Osteoblast (primary cell): ENCODE results near the gene COLEC12. TPM values are rescaled to one million over a fixed set of nuclear protein-coding genes. Genes with fewer than 3 reads are reported as not detected.

ENCODE experiments used
- DNase-seq: peaks from one replicate; pipeline ENCODE4 v3.0.0; 2011; ENCODE audit warnings: low spot score, mixed read lengths; ENCODE audit not compliant: insufficient read length; ENCODE audit errors: missing footprints
- H2AFZ ChIP-seq: 2 replicates; pipeline ENCODE4 v1.6.0; 2011; ENCODE audit warnings: mild to moderate bottlenecking, low read length
- H3K27ac ChIP-seq: 2 replicates; pipeline ENCODE4 v1.5.1; 2011; ENCODE audit warnings: mild to moderate bottlenecking, low read depth, low read length, moderate library complexity
- H3K27me3 ChIP-seq: 2 replicates; pipeline ENCODE4 v1.6.0; 2012; ENCODE audit warnings: mild to moderate bottlenecking, control low read depth, inconsistent platforms, low read length, moderate library complexity; ENCODE audit not compliant: insufficient read depth
- H3K36me3 ChIP-seq: 2 replicates; pipeline ENCODE4 v1.5.1; 2011; ENCODE audit warnings: mild to moderate bottlenecking, low read length, control low read depth, moderate library complexity; ENCODE audit not compliant: insufficient read depth
- H3K4me1 ChIP-seq: 2 replicates; pipeline ENCODE4 v1.5.1; 2011; ENCODE audit warnings: mild to moderate bottlenecking, low read length, control low read depth, moderate library complexity; ENCODE audit not compliant: insufficient read depth
- H3K4me2 ChIP-seq: 2 replicates; pipeline ENCODE4 v1.6.0; 2011; ENCODE audit warnings: mild to moderate bottlenecking, low read length; ENCODE audit not compliant: insufficient read depth
- H3K4me3 ChIP-seq: fragments of 200-600 bp; sonication (generic); 3 replicates; pipeline ENCODE4 v1.5.1; 2012; ENCODE audit warnings: mild to moderate bottlenecking, low read length, inconsistent platforms; ENCODE audit not compliant: insufficient read depth
- H3K79me2 ChIP-seq: 2 replicates; pipeline ENCODE4 v1.6.0; 2012; ENCODE audit warnings: mild to moderate bottlenecking, low read length, control low read depth, inconsistent platforms; ENCODE audit not compliant: insufficient read depth
- H3K9me3 ChIP-seq: 2 replicates; pipeline ENCODE4 v1.5.1; 2011; ENCODE audit warnings: low read depth, low read length, control low read depth
- H4K20me1 ChIP-seq: 2 replicates; pipeline ENCODE4 v1.6.0; 2012; ENCODE audit warnings: mild to moderate bottlenecking, low read length, control low read depth; ENCODE audit not compliant: insufficient read depth
- CTCF ChIP-seq: IDR thresholded peaks from 2 replicates; pipeline ENCODE4 v1.5.1; 2011; ENCODE audit warnings: mild to moderate bottlenecking, low read depth, low read length, moderate library complexity; ENCODE audit errors: extremely low read depth
- total RNA-seq: library from RNA; depleted of rRNA; stranded (reverse); fragments of >200 nt; gene quantifications from 2 replicates; pipeline ENCODE4 v1.2.3, GENCODE V29; 2012

The COLEC12 gene
- total RNA-seq, 1 donor = 38.0 TPM

GRCh38 chr18:513826-514530 lies 13.5 kb upstream of the COLEC12 start:
- Histone ChIP-seq H3K4me3 (no peak overlapping the region), H3K79me2 (no peaks in the 10 kb centered on the region), H3K9me3 (no peaks in the 10 kb centered on the region), H3K4me2 (no peak overlapping the region), H4K20me1 (no peaks in the 10 kb centered on the region), H2AFZ (no peak overlapping the region), H3K36me3 (no peaks in the 10 kb centered on the region), H3K4me1 (peaks cover 11% of the 10 kb centered on the region), H3K27me3 (peaks cover 3% of the 10 kb centered on the region), H3K27ac (no peak overlapping the region)
- no peak for TF ChIP-seq CTCF
- peak; percentile 47 for DNase-seq

GRCh38 chr18:512957-513356 lies 12.5 kb upstream of the COLEC12 start:
- H3K27me3 ChIP-seq = peaks cover 3% of the 10 kb centered on the region

GRCh38 chr18:508835-509234 lies 8.3 kb upstream of the COLEC12 start:
- Histone ChIP-seq H3K27ac (no peak overlapping the region), H3K79me2 (no peaks in the 10 kb centered on the region), H4K20me1 (no peaks in the 10 kb centered on the region), H3K27me3 (peaks cover 3% of the 10 kb centered on the region), H3K4me3 (no peak overlapping the region), H3K36me3 (no peaks in the 10 kb centered on the region), H3K4me2 (no peak overlapping the region), H3K4me1 (no peaks in the 10 kb centered on the region), H3K9me3 (no peaks in the 10 kb centered on the region), H2AFZ (no peak overlapping the region)
- no peak for DNase-seq
- no peak for TF ChIP-seq CTCF

More at GRCh38 chr18:512957-513356, 12.5 kb upstream of the COLEC12 start:
- TF ChIP-seq CTCF = no peak
- no peaks in the 10 kb centered on the region for H3K36me3 ChIP-seq
- DNase-seq = no peak
- no peaks in the 10 kb centered on the region for H3K79me2 ChIP-seq
- H3K27ac ChIP-seq = no peak overlapping the region
- H4K20me1 ChIP-seq = no peaks in the 10 kb centered on the region
- H3K4me3 ChIP-seq = no peak overlapping the region
- H3K9me3 ChIP-seq = no peaks in the 10 kb centered on the region
- no peak overlapping the region for H2AFZ ChIP-seq
- H3K4me2 ChIP-seq = no peak overlapping the region
- peaks cover 5% of the 10 kb centered on the region for H3K4me1 ChIP-seq

- peaks cover 3% of the 10 kb centered on the region for H3K27me3 ChIP-seq
- no peak overlapping the region for H3K4me3 ChIP-seq
- H3K27ac ChIP-seq = no peak overlapping the region
- DNase-seq = peak; percentile 42
- H3K4me2 ChIP-seq = no peak overlapping the region
- H2AFZ ChIP-seq = no peak overlapping the region
- TF ChIP-seq CTCF = no peak
- no peaks in the 10 kb centered on the region for H3K9me3 ChIP-seq
- H4K20me1 ChIP-seq = no peaks in the 10 kb centered on the region
- no peaks in the 10 kb centered on the region for H3K36me3 ChIP-seq
- no peaks in the 10 kb centered on the region for H3K4me1 ChIP-seq
- no peaks in the 10 kb centered on the region for H3K79me2 ChIP-seq
Measured at GRCh38 chr18:507636-508035, 7.1 kb upstream of the COLEC12 start.
